ENCODE data around the gene GPD1L.
"Not testable (repeated sequence)": the region's sequence is repeated elsewhere in the genome, so short reads cannot be mapped to it uniquely, and the experiment has no call there.

Gene GPD1L

DNA sequence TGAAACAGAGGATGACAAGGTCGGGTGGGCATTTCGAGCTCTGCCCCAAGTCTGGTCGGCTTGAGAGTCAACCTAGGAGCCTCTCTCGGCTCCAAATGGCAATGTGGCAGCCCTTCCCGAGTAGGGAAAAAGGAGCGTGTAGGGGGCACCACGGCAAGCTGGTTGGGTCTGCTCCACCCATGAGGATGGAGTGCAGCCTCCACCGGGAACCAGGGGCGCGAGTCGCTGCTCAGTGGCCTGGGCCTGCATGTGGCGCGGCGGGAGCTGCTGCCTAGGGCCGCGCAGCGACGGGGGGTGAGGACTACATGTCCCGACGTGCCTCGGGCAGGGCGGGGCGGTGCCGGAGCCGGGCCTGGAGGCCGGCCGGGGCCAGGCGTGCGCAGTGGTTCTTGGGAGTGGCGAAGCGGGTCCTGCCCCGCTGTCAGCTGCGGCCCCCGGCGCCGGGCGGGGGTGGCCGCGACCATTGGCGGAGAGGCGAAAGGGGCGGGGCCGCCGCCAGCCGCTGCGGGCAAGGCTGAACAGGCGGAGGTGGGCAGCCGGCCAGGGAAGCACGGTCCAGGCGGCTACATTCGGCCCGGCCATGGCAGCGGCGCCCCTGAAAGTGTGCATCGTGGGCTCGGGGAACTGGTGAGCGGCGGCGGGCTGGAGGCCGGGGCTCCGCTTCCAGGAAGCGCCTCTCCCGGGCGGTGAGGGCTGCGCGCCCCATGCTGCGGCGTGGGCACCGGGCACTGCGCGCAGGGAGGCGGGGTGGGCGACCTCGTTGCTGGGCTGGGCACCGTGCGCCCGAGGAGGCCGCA, at the start of gene GPD1L:
GPD1L (plus strand) TSS at position 489 of the 797 bp plus-strand sequence; CDS start at position 581, 92 bp downstream.
- peaks cover 2% of the 10 kb centered on the region; the same call in 1 of the 2 replicates for H3K4me1 ChIP-seq (ENCODE audit: control insufficient read depth, insufficient read depth, low read length)
- H3K27ac ChIP-seq (ENCODE audit: low read length) = no peak within 1 kb of the TSS
- peaks cover 6% of the 10 kb centered on the region for H3K27me3 ChIP-seq (ENCODE audit: control insufficient read depth, insufficient read depth, low read length)
- peak within 1 kb of the TSS; percentile 80 for H3K4me3 ChIP-seq (ENCODE audit: low read length)
- WGBS (ENCODE audit: insufficient coverage, insufficient read length) = no CpG with 5 or more reads among the region's 78 CpGs
- peaks cover 1% of the 10 kb centered on the region; the same call in 1 of the 2 replicates for H3K9me3 ChIP-seq (ENCODE audit: control insufficient read depth, insufficient read depth, low read length)
- DNase-seq (ENCODE audit: low read depth, low spot score) = peak; percentile 86
- no peaks in the 10 kb centered on the region for H3K36me3 ChIP-seq (ENCODE audit: control insufficient read depth, insufficient read depth, low read length)

DNA sequence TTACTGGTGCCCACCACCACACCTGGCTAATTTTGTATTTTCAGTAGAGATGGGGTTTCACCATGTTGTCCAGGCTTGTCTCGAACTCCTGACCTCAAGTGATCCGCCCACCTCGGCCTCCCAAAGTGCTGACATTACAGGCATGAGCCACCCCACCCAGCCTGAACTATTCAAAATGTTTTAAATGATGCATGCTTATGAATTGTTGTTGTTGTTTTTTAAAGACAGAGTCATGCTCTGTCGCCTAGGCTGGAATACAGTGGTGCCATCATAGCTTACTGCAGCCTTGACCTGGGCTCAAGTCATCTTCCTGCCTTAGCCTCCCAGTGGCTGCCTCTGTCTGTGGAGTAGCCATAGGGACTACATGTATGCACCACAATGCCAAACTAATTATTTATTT, 48.0 kb upstream of the GPD1L start:
- DNase-seq (ENCODE audit: low read depth, low spot score); H3K4me3 ChIP-seq (ENCODE audit: low read length); H3K27me3 ChIP-seq (ENCODE audit: control insufficient read depth, insufficient read depth, low read length); H3K36me3 ChIP-seq (ENCODE audit: control insufficient read depth, insufficient read depth, low read length); H3K27ac ChIP-seq (ENCODE audit: low read length); H3K9me3 ChIP-seq (ENCODE audit: control insufficient read depth, insufficient read depth, low read length); H3K4me1 ChIP-seq (ENCODE audit: control insufficient read depth, insufficient read depth, low read length): not testable (repeated sequence)
- WGBS (ENCODE audit: insufficient coverage, insufficient read length) = no CpG with 5 or more reads among the region's 4 CpGs

DNA sequence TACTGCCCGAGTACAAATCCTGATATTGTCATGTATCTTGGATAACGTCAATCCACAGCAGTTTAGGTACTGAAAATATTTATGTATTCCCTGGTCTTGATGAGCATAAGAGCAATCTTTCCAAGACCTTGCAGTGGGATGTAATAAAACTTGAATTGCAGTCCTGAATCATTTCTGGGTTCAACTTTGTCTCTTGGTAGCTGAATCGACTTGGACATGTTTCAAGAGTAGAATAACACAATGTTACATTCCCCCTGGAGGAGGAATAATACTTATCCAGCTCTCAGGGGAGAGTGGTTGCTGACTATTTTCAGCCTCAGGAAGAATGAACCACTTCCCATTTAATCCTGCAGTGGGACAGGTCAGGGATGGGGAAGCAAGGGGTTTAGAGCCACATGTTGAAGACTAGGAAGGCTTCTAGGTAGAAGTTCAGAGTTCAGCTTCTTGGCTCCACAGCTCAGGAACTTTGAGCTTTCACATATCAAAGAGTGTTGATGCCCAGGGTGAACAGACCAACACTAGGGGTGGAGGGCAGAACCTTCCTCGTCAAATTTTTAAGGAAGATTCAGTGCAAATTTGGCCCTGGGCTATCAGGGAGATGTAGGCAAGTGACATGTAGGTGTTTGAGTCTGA, 43.4 kb upstream of the GPD1L start:
- no peaks in the 10 kb centered on the region for H3K27me3 ChIP-seq (ENCODE audit: control insufficient read depth, insufficient read depth, low read length)
- no peak overlapping the region for H3K27ac ChIP-seq (ENCODE audit: low read length)
- H3K4me3 ChIP-seq (ENCODE audit: low read length) = no peak overlapping the region
- no peaks in the 10 kb centered on the region for H3K36me3 ChIP-seq (ENCODE audit: control insufficient read depth, insufficient read depth, low read length)
- DNase-seq (ENCODE audit: low read depth, low spot score) = no peak
- H3K9me3 ChIP-seq (ENCODE audit: control insufficient read depth, insufficient read depth, low read length) = no peaks in the 10 kb centered on the region
- H3K4me1 ChIP-seq (ENCODE audit: control insufficient read depth, insufficient read depth, low read length) = no peaks in the 10 kb centered on the region
- no CpG with 5 or more reads among the region's 4 CpGs for WGBS (ENCODE audit: insufficient coverage, insufficient read length)

DNA sequence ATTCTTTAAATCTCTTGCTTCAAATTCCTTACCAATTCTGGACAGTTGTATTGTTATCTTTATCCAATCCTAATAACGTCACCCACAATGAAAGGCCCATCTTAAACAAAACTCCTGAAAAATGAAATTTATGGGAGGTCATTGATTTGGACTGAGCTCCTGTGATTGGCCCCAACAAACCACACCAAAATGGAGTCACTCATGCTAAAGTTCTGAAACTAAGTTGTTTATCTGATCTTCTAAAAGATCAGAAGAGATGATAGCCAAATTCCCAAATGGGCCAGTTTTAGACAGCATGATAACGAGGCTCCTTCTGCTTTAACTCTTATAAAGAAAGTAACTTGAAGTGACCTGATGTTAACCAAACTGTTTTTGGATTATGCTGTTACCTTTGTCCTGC, 39.7 kb upstream of the GPD1L start:
- Histone ChIP-seq H3K4me1 (ENCODE audit: control insufficient read depth, insufficient read depth, low read length) (no peaks in the 10 kb centered on the region), H3K9me3 (ENCODE audit: control insufficient read depth, insufficient read depth, low read length) (no peaks in the 10 kb centered on the region), H3K27me3 (ENCODE audit: control insufficient read depth, insufficient read depth, low read length) (no peaks in the 10 kb centered on the region), H3K4me3 (ENCODE audit: low read length) (no peak overlapping the region), H3K27ac (ENCODE audit: low read length) (no peak overlapping the region), H3K36me3 (ENCODE audit: control insufficient read depth, insufficient read depth, low read length) (no peaks in the 10 kb centered on the region)
- no CpG with 5 or more reads among the region's 2 CpGs for WGBS (ENCODE audit: insufficient coverage, insufficient read length)
- DNase-seq (ENCODE audit: low read depth, low spot score) = no peak

DNA sequence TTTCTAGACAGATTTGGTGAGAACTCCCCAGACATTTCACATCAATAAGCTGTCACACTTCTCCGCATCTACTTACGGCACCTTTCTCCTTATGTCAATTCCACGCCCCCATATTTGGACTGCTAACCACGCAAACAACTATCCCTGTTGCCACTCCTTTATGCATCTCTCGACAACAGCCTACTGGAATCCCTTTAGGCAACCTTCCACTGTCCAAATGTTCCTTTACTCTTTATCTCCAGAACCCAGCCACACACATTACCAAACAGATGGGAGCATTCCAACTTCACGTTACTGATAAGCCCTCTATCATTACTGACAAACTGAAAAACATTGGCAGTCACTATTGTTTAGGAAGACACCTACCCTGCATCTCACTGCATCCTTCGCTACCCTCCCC, 32.2 kb upstream of the GPD1L start:
- DNase-seq (ENCODE audit: low read depth, low spot score); H3K9me3 ChIP-seq (ENCODE audit: control insufficient read depth, insufficient read depth, low read length); H3K27ac ChIP-seq (ENCODE audit: low read length); H3K4me3 ChIP-seq (ENCODE audit: low read length); H3K36me3 ChIP-seq (ENCODE audit: control insufficient read depth, insufficient read depth, low read length); H3K4me1 ChIP-seq (ENCODE audit: control insufficient read depth, insufficient read depth, low read length); H3K27me3 ChIP-seq (ENCODE audit: control insufficient read depth, insufficient read depth, low read length): not testable (repeated sequence)
- no CpG with 5 or more reads among the region's 7 CpGs for whole genome bisulfite sequencing (ENCODE audit: insufficient coverage, insufficient read length)

DNA sequence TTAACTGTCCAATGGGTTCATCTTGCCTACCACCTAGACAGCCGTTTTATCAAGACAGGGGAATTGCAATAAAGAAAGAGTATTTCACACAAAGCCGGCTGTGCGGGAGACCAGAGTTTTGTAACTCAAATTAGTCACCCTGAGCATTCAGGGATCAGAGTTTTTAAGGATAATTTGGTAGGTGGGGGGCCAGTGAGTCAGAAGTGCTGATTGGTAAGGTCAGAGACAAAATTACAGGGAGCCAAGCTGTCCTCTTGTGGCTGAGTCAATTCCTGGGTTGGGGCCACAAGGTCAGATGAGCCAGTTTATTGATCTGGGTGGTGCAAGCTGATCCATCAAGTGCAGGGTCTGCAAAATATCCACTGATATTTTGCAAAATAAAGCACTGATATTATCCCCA, 29.9 kb upstream of the GPD1L start:
- Histone ChIP-seq H3K27ac (ENCODE audit: low read length) (no peak overlapping the region), H3K9me3 (ENCODE audit: control insufficient read depth, insufficient read depth, low read length) (no peaks in the 10 kb centered on the region; the same call in 1 of the 2 replicates), H3K27me3 (ENCODE audit: control insufficient read depth, insufficient read depth, low read length) (no peaks in the 10 kb centered on the region), H3K4me3 (ENCODE audit: low read length) (no peak overlapping the region), H3K4me1 (ENCODE audit: control insufficient read depth, insufficient read depth, low read length) (no peaks in the 10 kb centered on the region), H3K36me3 (ENCODE audit: control insufficient read depth, insufficient read depth, low read length) (no peaks in the 10 kb centered on the region)
- DNase-seq (ENCODE audit: low read depth, low spot score) = no peak
- WGBS (ENCODE audit: insufficient coverage, insufficient read length) = no CpG with 5 or more reads among the region's 3 CpGs

DNA sequence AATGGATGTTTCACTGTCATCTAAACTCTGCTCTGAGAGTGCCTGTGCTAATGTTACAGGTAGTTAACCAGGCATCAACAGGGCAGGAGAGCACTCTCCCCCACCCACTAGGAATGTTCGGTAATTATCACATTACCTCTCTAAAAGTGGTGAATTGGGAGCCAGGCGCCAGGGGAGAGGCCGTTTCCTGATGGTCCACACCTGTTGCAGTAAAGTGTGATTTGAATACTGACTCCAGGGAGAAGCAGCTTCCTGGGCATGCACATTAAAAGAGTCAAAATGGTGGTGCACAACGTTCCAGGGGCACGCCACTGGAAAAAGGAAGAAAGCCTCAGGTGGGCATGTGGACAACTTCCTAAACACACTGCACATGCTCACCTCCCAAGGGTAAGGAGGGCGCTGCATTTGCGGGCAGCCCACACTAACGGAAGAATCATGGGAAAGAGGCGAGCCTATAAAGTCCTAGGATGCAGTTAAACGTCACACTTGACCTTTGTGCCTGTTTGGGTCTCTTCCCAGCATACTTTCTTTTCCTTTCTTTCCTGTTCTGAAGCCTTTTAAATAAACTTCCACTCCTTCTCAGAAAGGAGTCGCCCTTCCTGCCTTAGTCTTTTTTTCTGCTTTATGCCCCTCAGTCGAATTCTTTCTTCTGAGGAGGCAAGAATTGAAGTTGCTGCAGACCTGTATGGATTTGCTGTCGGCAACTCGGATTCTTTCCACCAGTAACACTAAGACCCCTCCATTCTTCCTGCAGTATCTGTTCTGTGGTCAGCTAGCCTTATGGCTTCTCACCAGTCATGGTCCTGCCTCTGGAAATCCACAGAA, 28.9 kb upstream of the GPD1L start:
- Histone ChIP-seq H3K36me3 (ENCODE audit: control insufficient read depth, insufficient read depth, low read length) (no peaks in the 10 kb centered on the region), H3K9me3 (ENCODE audit: control insufficient read depth, insufficient read depth, low read length) (no peaks in the 10 kb centered on the region; the same call in 1 of the 2 replicates), H3K4me3 (ENCODE audit: low read length) (no peak overlapping the region), H3K4me1 (ENCODE audit: control insufficient read depth, insufficient read depth, low read length) (no peaks in the 10 kb centered on the region), H3K27ac (ENCODE audit: low read length) (no peak overlapping the region), H3K27me3 (ENCODE audit: control insufficient read depth, insufficient read depth, low read length) (no peaks in the 10 kb centered on the region)
- WGBS (ENCODE audit: insufficient coverage, insufficient read length) = no CpG with 5 or more reads among the region's 14 CpGs
- DNase-seq (ENCODE audit: low read depth, low spot score) = no peak

DNA sequence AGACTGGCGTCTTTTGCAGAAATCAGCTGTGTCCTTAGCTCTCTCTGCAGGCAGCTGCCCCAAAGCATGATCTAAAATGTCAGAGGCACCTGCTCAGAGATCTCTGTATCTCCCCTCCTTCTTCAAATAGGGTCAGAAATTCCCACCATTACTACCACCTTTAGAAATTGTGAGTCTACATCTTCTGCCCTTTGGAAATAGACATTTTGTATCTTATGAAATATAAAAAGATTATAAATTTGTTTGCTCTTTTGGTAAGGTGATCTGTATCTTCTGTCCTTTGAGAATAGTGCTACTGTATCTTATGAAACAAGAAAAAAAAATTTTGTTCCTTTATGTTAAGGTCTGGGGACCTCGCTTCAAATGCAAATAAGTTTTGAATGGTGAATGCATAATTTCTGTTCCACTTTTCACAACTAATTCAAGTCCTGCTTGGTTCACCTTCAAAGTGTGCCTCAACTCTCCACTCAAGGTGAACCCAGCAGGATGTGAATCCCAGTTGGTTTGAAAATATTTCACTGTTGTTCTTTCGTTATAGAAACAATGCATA, 28.3 kb upstream of the GPD1L start:
- WGBS (ENCODE audit: insufficient coverage, insufficient read length) = no CpG with 5 or more reads among the region's 3 CpGs
- no peaks in the 10 kb centered on the region for H3K36me3 ChIP-seq (ENCODE audit: control insufficient read depth, insufficient read depth, low read length)
- no peaks in the 10 kb centered on the region for H3K4me1 ChIP-seq (ENCODE audit: control insufficient read depth, insufficient read depth, low read length)
- no peak overlapping the region for H3K27ac ChIP-seq (ENCODE audit: low read length)
- no peaks in the 10 kb centered on the region for H3K27me3 ChIP-seq (ENCODE audit: control insufficient read depth, insufficient read depth, low read length)
- H3K4me3 ChIP-seq (ENCODE audit: low read length) = no peak overlapping the region
- no peaks in the 10 kb centered on the region; the same call in 1 of the 2 replicates for H3K9me3 ChIP-seq (ENCODE audit: control insufficient read depth, insufficient read depth, low read length)
- DNase-seq (ENCODE audit: low read depth, low spot score) = no peak

DNA sequence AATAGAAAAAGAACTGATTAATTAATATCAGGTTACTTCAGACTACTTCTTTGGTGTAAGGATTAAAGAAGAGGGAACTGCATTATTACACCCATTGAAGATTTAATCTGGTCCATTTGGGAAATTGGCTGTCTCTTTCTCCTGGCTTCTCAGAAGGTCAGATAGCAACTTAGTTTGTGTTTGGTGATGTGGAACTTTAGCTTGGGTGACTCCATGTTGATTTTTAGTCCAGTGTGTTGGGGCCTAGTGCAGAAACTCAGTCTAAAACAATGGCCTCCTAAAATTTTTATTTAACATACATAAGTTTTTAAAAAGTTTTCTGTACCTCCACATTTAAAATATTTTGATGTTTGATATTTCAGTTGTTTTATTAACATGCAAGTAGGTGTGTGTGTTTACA, 27.6 kb upstream of the GPD1L start:
- no peaks in the 10 kb centered on the region for H3K4me1 ChIP-seq (ENCODE audit: control insufficient read depth, insufficient read depth, low read length)
- no peaks in the 10 kb centered on the region for H3K27me3 ChIP-seq (ENCODE audit: control insufficient read depth, insufficient read depth, low read length)
- no peak overlapping the region for H3K4me3 ChIP-seq (ENCODE audit: low read length)
- no peak for DNase-seq (ENCODE audit: low read depth, low spot score)
- H3K27ac ChIP-seq (ENCODE audit: low read length) = no peak overlapping the region
- H3K36me3 ChIP-seq (ENCODE audit: control insufficient read depth, insufficient read depth, low read length) = no peaks in the 10 kb centered on the region
- H3K9me3 ChIP-seq (ENCODE audit: control insufficient read depth, insufficient read depth, low read length) = no peaks in the 10 kb centered on the region

DNA sequence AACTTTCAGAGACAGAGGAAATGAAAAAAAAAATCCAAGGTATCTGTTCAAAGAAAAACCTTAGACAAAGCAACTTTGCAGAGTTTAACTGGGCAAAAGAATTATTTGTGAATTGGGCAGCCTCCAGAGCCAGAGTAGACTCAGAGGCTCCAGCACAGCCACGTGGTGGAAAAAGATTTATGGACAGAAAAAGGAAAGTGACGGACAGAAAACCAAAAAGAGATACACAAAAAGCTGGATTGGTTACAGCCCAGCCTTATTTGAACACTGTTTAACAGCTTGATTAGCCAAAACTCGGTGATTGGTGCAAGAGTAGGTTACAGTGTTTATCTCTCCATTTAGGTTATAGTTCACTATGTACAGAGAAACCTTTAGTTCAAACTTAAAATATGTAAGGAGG, 23.7 kb upstream of the GPD1L start:
- WGBS (ENCODE audit: insufficient coverage, insufficient read length) = no CpG with 5 or more reads among the region's 3 CpGs
- Histone ChIP-seq H3K27me3 (ENCODE audit: control insufficient read depth, insufficient read depth, low read length) (no peaks in the 10 kb centered on the region), H3K4me1 (ENCODE audit: control insufficient read depth, insufficient read depth, low read length) (no peaks in the 10 kb centered on the region), H3K9me3 (ENCODE audit: control insufficient read depth, insufficient read depth, low read length) (no peaks in the 10 kb centered on the region), H3K4me3 (ENCODE audit: low read length) (no peak overlapping the region), H3K27ac (ENCODE audit: low read length) (no peak overlapping the region), H3K36me3 (ENCODE audit: control insufficient read depth, insufficient read depth, low read length) (no peaks in the 10 kb centered on the region)
- no peak for DNase-seq (ENCODE audit: low read depth, low spot score)
